Stimulated activated CD8-positive, alpha-beta memory T cell treated with anti-CD3 and anti-CD28 coated beads, Interleukin-15, amount 100 ng/mL, for 4 hours (primary cell): Measurements from ENCODE around the gene MCFD2.

Experiments used
- DNase-seq, 2 donors: peaks; one replicate each; pipeline ENCODE4 v3.0.0-alpha.2; 2020; ENCODE audit warnings: low read depth in 2 of 2

The MCFD2 gene

DNA sequence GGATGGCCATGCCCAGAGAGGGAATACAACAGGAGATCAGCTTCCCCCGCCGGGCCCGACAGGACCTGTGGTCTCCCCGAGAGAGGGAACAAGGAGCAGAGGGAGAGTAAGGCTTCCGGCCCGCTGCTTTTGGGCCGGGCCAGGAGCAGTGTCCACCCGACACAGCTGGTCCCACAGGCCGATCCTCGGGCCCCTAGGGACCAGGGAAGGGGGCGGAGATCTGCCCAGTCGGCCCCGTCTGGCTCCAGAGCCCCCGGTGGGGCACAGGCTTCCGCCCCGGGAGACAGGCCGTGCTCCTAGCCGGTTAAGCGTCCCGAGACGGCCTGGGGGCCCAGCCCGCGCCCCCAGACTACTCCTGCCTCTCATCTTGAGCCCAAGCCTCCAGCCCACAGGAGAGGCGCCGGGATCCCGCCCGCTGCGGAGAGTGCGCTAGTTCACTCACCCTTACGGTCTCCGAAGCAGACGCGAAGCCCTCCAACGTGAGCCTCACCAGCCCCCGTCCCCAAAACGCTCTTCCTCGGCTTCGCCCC lies at the start of gene MCFD2:
Gene MCFD2, minus strand, starts transcription at position 526 of the 530 bp plus-strand sequence. CDS start 6,635 bp downstream, outside the sequence.
- DNase-seq: no peak

DNA sequence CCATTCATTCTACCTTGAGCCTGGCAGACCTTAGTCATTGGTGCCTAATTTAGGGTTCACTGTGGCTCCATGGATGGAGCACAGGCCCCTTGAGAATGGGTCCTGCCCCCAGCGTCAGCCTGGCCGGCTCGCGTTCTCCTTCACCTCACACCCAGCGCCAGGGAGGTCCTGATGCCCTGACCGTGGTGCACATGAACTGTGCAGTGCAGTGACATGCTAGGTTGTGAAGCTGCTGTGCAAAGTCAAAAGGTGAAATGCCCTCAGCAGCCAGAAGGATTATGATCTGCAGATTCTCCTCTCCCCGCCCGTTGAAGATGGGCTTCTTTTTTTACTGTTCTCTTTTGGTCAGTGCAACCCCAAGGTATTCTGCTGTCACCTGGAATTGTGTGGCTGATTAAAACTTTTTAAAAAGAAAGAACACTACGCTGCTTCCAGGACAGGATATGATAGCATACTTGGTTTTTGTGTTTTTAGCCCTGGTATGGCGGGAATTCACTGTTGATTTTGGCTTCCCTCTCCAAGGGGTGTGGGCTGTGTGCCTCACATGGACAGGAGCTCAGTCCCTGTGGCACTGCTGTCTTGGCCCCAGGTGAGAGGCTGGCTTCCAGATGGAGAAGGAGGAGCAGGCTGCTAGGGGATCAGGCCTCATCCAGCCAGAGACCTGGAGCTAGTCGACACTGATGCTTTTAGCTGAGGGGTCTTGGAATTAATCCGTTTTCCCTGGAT lies 49.4 kb upstream of the MCFD2 start:
- no peak for DNase-seq

- DNase-seq: no peak
Observed at GRCh38 chr2:46963941-46964673, 48.5 kb upstream of the MCFD2 start.

DNA sequence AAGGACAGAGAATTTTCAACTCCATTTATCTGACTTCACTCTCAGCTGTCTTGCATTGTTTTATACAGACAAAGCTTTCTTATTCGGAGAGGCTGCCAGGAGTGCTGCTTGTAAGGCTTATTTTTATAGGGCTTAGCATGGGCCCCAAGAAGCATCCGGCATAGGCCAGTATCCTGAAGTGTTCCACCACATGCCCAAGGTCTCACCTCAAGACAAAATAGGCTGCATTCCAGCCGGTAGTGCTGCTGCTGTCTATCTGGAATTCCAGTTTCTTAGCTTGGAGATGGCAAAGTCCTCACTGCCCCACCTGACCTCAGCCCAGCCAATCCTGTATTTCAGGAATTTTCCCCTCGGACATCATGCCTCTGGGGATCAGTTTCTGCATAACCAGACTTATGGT lies 47.6 kb upstream of the MCFD2 start:
- DNase-seq: no peak

DNA sequence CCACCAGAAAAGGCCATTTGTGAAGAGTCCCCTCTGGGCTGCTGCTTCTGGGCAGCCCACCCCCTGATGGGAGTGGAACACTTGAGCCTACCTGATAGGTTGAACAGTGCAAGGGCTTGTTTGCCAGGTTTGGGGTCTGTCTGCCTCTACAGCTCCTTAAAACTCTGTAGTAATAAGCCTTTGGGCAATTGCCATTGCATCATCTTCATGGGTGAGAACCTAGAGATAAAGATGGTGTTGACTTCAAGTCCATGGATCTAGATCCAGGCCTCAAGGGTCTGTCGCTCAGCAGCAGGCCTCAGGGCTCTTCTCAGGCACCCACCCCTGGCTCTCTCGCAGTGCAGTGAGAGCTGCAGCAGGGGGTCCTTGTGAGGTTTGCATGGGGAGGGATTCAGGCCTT lies 47.1 kb upstream of the MCFD2 start:
- no peak for DNase-seq

GRCh38 chr2:46960618-46961017 lies 45.0 kb upstream of the MCFD2 start:
- DNase-seq: no peak

- DNase-seq: no peak
Observed at GRCh38 chr2:46958431-46959017, 42.9 kb upstream of the MCFD2 start.

- no peak for DNase-seq
Observed at GRCh38 chr2:46956981-46957531, 41.5 kb upstream of the MCFD2 start.

DNA sequence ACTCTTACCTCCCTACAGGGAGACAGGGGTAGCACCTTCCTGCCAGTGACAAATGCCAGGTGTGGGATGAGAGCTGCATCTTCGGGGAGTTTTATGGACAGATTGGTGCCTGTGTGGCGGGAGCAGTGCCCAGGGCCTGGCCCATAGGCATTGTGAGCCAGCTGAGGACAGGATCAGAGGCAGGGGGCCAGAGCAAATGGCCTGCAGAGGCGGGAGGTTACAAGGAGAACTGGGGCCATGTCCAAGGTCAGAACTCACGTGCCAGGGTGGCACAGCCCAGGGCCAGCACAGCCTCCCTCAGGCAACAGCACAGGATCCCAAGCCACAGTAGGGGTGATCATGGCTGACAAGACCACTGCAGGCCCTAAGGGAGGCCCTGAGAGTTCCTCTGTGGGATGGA lies 40.2 kb upstream of the MCFD2 start:
- no peak for DNase-seq

GRCh38 chr2:46954951-46955571 lies 39.5 kb upstream of the MCFD2 start:
- DNase-seq: no peak

DNA sequence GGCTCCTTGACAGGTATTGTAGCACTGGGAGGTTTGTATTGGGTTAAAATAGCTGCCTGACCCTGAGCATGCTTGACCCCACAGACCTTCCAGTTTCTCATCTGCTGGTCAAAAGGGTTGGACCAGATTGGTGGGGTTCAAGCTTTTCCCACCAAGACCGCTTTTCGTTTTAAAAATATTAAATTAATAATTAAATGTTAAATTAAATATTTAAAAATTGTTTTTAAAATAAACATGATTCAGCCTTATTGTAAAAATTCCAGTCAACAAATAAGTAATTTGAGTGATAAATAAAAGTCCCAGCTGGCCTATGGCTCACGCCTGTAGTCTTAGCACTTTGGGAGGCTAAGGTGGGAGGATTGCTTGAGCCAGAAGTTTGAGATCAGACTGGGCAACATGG lies 36.6 kb upstream of the MCFD2 start:
- no peak for DNase-seq

GRCh38 chr2:46951290-46952064 lies 35.9 kb upstream of the MCFD2 start:
- DNase-seq: no peak

DNA sequence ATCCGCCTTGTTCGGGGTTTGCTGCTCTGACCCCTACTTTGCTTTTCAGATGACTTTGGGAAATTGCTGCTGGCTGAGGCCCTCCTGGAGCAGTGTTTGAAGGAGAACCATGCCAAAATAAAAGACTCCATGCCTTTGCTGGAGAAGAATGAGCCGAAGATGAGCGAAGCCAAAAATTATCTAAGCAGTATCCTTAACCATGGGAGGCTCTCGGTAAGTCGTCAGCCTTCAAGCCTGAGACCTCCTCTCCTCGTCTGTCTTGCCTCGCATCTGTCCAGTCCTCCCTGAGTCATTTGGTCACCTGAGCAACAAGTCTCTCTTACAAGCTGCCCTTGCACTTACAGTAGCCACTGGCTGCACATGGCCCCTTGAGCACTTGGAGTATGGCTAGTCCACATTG lies 34.7 kb upstream of the MCFD2 start:
- DNase-seq: no peak

- no peak for DNase-seq
Observed at GRCh38 chr2:46947841-46948240, 32.2 kb upstream of the MCFD2 start.

- DNase-seq: no peak
Observed at GRCh38 chr2:46945671-46946070, 30.1 kb upstream of the MCFD2 start.

- DNase-seq: peak in 1 of 2 donors; percentile 30
Observed at GRCh38 chr2:46943881-46944798, 28.5 kb upstream of the MCFD2 start.

- DNase-seq: no peak
Observed at GRCh38 chr2:46942891-46943626, 27.5 kb upstream of the MCFD2 start.

DNA sequence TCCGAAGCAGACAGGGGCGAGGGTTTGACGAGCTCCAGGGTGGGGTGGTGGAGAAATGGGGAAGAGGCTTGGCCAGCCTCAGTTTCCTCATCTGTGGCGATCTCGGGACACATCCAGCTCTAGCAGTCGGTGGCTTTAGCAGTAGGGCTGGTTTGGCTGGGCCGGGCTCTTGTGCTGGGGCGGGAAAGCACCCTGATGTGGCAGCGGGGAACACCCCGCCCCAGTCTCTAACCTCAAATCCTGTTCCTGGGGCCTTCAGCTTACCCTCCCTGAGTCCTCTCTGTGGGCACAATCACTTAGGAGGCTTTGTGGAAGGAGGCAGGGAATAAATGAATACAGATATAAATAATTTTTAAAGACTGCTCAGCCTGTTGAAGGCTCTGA lies 26.5 kb upstream of the MCFD2 start:
- DNase-seq: peak; percentile 34 to 42

GRCh38 chr2:46939626-46940359 lies 24.2 kb upstream of the MCFD2 start:
- no peak for DNase-seq
